GM19467 (cell line): ENCODE measurements around the gene SIDT1.

Experiments used
- ATAC-seq: cut with Tn5 transposase; IDR thresholded peaks from one replicate; pipeline ENCODE4 v1.9.1; 2021; ENCODE audit warnings: mild to moderate bottlenecking, moderate library complexity; ENCODE audit not compliant: unreplicated experiment

The SIDT1 gene

DNA sequence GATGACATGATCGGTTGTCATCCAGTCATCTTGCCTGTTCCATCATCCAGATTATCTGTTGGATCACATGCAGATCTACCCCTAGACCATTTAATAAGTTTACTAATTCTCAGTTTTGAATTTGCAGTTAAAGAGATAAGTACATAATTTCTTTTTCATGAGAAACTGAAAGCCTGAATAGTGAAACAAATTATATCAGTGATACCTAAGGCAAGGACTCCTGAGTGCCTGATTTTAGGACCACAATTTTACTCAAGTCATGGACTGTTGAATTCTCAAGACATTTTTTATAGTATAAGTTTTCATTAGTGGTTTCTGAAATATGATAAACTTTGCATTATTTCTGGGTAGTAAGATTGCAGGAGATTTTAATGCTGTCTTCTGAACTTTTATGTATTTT lies 13.2 kb downstream of the SIDT1 start:
- no peak for ATAC-seq

GRCh38 chr3:113546414-113546893 lies 14.1 kb downstream of the SIDT1 start:
- peak; percentile 78 for ATAC-seq

GRCh38 chr3:113548501-113548900 lies 16.1 kb downstream of the SIDT1 start:
- no peak for ATAC-seq

DNA sequence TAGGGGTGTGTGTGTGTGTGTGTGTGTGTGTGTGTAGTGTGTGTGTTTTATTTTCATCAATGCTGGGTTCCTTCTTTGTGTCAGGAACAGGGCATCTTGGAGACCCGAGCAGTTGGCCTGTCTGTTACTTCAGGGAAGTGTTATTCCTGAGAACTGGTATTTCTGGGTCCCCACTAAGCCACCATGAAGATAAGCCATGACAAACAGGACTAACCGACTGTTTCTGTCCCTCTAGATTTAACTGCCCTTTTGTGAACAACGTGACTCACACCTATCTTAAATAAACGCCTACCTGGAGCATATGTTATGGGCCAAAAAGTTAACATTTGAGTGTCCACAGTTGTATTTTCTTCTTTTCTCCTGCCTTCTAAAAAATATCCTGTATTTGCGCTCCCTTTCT lies 19.5 kb downstream of the SIDT1 start:
- ATAC-seq = no peak

DNA sequence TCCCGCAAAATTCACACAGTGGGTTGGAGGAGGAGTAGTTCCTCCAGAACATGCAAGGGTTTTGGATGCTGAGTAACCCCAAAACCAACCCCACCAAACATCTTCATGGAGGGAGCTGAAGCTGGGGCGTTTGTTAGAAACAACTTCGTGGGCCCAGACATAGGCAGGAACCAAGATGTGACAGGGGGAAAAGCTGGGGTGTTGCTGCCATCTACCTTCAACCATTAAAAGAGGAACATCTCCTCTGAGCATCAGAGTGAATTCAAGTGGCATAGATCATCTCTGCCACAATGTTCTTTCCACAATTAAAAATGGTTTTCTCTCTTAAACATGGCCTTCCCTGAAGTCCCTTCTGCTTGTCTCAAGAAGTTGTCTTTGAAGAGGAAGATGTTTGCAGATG lies 20.5 kb downstream of the SIDT1 start:
- no peak for ATAC-seq

DNA sequence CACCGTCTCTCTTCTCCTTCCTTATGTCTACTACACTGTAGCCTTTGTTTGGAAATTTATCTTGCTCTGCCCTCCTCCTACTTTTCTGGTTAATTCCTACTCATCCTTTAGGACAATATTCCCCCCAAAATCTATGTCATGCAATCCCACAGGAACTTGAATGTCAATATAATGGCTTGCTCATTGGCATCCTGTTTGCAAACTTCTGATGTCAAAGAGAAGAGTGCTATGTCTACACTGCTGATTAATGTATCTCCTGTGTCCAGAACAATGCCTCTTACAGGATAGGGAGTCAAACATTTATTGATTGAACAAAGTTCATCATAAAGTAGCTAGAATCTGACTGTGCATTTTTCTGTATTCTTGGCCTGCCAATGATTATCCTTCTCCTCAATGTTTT lies 22.8 kb downstream of the SIDT1 start:
- ATAC-seq = no peak

DNA sequence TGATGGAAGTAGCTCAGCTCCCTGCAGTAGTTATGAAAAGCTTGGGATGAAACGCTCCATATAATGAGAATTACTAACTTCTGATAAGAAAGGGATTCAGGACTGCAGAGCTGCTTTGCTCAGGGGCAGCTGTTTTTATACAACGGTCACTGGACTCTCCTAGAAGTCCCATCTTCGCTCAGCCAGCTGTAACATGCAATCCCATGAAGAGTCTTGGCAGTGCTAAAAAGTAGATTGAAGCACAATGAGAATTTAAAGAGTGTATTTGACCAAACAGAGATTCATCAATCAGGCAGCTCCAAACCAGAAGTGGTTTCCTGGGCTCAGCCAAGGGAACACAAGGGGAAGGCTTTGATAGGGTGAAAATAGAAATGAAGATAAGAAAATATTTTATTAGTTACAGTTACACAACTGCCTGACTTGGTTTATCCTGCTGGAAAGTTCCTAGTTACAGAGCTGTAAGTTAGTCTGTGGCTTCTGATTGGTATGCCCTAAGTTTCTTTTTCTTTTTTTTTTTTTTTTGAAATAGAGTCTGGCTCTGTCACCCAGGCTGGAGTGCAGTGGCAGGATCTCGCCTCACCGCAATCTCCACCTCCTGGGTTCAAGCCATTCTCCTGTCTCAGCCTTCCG lies 24.1 kb downstream of the SIDT1 start:
- no peak for ATAC-seq

DNA sequence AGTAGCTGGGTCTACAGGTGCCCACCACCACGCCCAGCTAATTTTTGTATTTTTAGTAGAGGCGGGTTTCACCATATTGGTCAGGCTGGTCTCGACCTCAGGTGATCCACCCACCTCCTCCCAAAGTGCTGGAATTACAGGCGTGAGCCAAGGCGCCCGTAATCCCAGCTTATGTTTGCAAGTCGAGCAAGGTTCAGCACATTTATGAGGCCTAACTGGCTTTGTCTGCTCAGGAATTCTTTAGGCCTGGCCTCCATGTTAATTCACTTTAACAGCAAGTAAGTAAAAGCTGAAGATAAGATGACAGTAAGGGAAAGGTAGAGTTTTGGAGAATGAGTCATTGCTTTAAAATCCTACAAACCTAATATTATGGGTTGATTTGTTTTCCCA lies 24.6 kb downstream of the SIDT1 start:
- ATAC-seq = no peak

- ATAC-seq = no peak
Observed at GRCh38 chr3:113557374-113557773, 25.0 kb downstream of the SIDT1 start.

- ATAC-seq = no peak
Observed at GRCh38 chr3:113559009-113559408, 26.7 kb downstream of the SIDT1 start.

DNA sequence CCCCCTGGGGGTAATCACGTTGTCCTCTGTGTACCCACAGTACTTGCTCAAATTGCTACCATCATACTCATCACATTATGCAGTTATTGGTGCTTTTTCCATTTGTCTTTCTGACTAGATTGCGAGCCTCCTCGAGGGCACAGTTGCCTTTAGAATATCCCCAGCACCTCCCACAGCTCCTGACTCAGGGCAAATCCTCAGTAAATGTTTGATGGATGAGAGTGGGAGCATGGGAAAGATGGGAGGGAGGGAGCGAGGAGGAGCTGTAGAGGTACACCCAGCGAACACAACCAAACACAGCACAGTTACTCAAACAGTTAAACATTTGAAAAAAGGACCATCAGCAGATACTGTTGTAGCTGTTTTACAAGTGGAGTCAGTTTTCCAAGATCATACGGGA lies 27.9 kb downstream of the SIDT1 start:
- no peak for ATAC-seq

DNA sequence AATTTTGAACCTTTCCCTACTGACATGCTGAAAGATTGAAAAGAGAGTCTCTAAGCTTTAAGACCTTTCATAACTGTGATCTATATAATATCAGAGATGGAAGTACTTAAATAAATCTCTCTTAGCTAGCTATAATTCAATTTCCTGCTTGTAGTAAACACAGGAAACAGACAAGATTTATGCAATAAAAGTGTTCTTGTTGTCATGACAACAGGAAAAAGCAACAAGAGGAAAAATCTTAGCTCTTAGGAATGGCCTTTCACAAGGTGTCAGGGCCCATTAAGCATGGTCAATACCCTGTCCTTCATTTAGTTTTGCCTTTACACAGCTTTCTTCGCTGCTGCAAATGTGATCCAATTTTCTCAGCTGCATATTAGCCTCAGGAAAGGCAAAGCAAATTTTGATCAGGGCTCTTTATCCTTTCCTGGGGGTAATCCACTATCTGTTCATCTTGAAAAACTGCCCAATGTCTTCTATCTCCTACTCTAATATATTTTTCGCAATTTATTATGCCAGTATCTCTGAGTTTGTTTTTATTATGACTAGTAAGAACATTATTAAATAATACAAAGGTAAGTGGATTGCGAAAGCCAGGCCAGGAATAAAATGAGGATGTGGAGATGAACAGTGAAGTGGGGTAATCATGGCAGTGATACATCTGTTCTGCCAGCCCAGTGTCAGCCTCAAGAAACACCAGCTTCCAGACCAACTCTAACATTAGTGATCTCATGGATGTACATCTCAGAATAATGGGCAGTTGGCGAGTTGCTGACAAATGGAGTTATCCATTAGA lies 28.7 kb downstream of the SIDT1 start:
- ATAC-seq = no peak

- ATAC-seq = no peak
Observed at GRCh38 chr3:113565555-113565954, 33.2 kb downstream of the SIDT1 start.

- no peak for ATAC-seq
Observed at GRCh38 chr3:113570158-113570557, 37.8 kb downstream of the SIDT1 start.

- ATAC-seq = no peak
Observed at GRCh38 chr3:113571360-113571759, 39.0 kb downstream of the SIDT1 start.

GRCh38 chr3:113573728-113574127 lies 41.4 kb downstream of the SIDT1 start:
- no peak for ATAC-seq

DNA sequence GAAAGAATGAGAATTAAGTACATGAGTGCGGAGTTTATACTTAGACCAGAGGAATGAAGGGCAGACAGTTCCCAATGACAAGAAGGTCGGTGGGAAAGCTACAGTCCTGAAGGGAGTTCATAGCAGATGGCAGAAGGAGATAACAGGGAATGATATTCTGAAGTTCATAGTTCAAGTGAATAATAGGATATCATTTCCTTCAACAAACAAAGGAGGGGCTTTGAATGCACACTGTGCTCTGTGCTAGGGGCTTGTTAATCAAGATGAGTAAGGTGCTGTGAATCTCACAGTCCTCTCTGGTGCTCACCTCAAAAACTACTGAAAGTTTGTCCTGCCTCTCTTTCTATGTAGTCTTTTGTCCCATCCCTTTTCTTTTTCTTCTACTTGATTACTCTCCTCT lies 41.9 kb downstream of the SIDT1 start:
- ATAC-seq = no peak

DNA sequence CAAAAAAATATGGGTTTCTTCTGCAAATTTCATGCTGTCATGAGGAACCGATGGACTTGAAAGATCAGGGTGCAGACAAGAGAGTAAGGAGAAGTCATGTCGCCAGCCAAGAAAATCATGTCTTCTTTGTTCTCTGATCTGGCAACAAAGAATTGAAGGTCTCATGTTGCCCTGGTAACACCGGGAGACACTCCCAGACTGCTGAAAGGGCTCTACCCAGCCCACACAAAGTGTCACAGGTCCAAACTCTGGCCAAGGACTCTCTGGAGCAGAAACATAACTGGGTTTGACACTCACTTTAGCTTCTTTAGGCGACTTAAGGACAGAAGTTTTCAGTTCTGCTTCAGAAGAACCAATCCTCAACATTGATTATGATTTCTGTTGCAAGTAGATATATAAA lies 42.9 kb downstream of the SIDT1 start:
- ATAC-seq = no peak

DNA sequence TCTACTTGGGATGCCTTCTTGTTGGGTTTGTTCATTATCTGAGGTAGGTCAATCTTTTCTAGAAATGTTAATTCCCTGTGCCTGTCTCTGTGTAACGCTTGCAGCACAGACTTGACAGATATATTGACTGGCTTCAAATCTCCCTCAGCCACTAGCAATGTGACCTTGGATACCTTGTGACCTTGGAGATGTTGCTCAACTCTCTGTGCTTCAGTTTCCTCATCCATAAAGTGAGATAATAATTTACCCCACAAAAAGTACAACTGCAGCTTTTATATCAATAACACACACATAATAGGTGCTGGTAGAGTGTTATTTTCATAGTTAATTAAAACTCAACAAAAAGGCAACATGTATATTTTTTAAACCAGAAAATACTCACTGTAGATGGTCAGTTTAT lies 52.9 kb downstream of the SIDT1 start:
- no peak for ATAC-seq

- ATAC-seq = no peak
Observed at GRCh38 chr3:113585720-113586119, 53.4 kb downstream of the SIDT1 start.

DNA sequence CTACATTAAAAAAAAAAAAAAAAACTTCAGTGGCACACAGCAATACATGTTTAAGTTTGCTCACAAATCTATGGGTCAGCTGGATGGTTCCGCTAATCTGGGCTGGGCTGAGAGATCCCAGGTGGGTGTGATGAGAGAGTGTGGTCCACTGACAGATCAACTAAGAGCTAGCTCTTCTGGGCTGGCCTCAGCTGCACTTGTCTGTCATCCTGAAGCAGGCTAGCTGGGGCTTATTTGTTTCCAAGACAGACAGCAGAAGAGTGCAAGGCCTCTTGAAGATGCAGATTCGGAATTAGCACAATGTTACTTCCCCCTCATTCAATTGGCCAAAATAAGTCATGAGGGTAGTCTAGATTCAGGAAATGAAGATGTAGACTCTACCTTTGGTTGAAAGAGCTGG lies 56.5 kb downstream of the SIDT1 start:
- no peak for ATAC-seq

DNA sequence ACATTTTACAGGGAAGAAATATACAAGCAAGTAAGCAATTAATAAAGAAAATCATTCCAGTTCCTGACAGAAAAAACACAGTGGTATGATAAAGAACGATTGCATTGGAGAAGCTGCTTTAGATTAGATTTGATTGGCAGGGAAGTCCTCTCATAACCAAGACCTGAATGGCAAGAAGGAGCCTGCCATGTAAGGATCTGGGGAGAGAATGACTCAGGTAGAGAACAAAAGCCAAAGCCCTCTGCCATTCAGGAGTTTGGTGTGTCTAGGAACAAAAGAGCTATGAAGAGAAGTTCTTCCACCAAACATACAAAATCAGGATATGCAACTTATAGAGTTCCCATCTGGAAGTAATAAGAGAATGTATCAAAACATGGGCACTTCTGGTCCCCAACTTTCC lies 57.6 kb downstream of the SIDT1 start:
- no peak for ATAC-seq

DNA sequence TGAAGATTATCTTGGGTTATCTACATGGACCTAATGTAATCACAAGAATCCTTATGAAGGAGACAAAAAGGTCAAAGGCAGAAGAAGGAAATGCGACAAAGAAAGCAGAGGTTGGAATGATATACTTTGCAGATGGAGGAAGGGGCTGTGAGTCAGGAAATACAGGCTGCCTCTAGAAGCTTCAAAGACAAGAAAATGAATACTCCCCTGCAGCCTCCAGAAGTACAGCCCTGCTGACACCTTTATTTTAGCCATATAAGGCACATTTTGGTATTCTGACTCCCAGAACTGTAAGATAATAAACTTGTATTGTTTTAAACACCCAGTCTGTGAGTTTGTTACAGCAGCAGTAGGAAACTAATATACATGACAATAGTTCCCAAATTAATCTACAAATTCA lies 58.6 kb downstream of the SIDT1 start:
- no peak for ATAC-seq
